ENCODE data around the gene HOMEZ.

DNA sequence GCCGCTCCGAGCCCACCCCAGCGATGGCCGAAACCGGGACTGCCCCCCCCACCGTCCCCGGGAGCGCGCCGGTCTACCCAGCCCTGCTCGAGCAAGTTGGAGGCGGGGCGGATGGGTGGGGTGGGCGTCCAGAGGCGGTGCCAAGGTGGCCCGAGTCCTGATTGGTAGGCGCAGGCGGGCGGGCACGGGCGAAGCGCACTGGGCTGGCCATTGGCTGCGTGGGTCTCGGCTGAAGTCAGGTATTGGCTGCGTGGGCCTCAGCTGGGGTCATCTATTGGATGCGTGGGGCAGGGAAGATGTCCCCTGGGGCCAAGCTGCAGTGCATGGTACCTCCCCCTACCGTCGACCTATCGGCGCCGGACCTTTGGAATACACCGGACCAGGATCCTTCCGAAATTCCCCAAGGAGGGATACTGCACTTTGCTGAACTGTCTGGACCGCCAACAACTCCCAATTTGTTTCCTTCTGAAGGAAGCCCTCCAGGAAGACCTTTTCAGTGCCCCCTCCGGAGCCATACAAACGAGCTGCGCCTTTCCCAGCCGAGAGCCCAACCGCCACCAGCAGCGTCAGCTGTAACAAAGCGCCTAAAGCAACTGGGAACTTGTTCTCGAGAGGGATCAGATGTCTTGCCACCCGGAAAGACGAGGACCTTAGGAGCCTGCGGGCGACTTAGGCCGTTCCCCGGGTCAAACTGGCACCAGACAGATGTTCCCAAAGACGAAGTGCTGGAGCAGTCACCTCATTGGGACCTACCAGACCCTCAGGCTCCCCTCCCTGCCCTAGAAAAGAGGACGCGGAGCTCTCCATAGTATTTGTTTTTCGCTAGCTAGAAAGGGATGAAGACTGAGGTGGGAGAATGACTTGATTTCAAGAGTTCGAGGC, at the start of gene HOMEZ:
- TF ChIP-seq, protein P1, sequence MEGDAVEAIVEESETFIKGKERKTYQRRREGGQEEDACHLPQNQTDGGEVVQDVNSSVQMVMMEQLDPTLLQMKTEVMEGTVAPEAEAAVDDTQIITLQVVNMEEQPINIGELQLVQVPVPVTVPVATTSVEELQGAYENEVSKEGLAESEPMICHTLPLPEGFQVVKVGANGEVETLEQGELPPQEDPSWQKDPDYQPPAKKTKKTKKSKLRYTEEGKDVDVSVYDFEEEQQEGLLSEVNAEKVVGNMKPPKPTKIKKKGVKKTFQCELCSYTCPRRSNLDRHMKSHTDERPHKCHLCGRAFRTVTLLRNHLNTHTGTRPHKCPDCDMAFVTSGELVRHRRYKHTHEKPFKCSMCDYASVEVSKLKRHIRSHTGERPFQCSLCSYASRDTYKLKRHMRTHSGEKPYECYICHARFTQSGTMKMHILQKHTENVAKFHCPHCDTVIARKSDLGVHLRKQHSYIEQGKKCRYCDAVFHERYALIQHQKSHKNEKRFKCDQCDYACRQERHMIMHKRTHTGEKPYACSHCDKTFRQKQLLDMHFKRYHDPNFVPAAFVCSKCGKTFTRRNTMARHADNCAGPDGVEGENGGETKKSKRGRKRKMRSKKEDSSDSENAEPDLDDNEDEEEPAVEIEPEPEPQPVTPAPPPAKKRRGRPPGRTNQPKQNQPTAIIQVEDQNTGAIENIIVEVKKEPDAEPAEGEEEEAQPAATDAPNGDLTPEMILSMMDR (IDR thresholded peaks at IDR 0.05 in 2 of 3, conservative IDR thresholded peaks at IDR 0.05 in 1 of 3; ENCODE audit: borderline replicate concordance in 1 of 3, insufficient read depth in 1 of 3, low read depth in 2 of 3, low read length in 2 of 3): no peak
- peak; percentile 61 for TF ChIP-seq POLR2A (IDR thresholded peaks at IDR 0.05; ENCODE audit: borderline replicate concordance, extremely low read depth, insufficient read depth, insufficient read length)
- TF ChIP-seq, protein P2, sequence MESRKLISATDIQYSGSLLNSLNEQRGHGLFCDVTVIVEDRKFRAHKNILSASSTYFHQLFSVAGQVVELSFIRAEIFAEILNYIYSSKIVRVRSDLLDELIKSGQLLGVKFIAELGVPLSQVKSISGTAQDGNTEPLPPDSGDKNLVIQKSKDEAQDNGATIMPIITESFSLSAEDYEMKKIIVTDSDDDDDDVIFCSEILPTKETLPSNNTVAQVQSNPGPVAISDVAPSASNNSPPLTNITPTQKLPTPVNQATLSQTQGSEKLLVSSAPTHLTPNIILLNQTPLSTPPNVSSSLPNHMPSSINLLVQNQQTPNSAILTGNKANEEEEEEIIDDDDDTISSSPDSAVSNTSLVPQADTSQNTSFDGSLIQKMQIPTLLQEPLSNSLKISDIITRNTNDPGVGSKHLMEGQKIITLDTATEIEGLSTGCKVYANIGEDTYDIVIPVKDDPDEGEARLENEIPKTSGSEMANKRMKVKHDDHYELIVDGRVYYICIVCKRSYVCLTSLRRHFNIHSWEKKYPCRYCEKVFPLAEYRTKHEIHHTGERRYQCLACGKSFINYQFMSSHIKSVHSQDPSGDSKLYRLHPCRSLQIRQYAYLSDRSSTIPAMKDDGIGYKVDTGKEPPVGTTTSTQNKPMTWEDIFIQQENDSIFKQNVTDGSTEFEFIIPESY (IDR thresholded peaks at IDR 0.05; ENCODE audit: extremely low read depth, insufficient replicate concordance, low read length): no peak
- TF ChIP-seq, protein P3, sequence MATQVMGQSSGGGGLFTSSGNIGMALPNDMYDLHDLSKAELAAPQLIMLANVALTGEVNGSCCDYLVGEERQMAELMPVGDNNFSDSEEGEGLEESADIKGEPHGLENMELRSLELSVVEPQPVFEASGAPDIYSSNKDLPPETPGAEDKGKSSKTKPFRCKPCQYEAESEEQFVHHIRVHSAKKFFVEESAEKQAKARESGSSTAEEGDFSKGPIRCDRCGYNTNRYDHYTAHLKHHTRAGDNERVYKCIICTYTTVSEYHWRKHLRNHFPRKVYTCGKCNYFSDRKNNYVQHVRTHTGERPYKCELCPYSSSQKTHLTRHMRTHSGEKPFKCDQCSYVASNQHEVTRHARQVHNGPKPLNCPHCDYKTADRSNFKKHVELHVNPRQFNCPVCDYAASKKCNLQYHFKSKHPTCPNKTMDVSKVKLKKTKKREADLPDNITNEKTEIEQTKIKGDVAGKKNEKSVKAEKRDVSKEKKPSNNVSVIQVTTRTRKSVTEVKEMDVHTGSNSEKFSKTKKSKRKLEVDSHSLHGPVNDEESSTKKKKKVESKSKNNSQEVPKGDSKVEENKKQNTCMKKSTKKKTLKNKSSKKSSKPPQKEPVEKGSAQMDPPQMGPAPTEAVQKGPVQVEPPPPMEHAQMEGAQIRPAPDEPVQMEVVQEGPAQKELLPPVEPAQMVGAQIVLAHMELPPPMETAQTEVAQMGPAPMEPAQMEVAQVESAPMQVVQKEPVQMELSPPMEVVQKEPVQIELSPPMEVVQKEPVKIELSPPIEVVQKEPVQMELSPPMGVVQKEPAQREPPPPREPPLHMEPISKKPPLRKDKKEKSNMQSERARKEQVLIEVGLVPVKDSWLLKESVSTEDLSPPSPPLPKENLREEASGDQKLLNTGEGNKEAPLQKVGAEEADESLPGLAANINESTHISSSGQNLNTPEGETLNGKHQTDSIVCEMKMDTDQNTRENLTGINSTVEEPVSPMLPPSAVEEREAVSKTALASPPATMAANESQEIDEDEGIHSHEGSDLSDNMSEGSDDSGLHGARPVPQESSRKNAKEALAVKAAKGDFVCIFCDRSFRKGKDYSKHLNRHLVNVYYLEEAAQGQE (IDR thresholded peaks at IDR 0.05; ENCODE audit: low read depth): no peak
- TF ChIP-seq SRF (IDR thresholded peaks at IDR 0.05; ENCODE audit: low read depth): no peak
- no peak for TF ChIP-seq YY1 (IDR thresholded peaks at IDR 0.05; ENCODE audit: extremely low read depth, insufficient replicate concordance, low read depth, low read length)
- TF ChIP-seq SP1 (IDR thresholded peaks at IDR 0.05; ENCODE audit: low read depth): peak; percentile 97
- TF ChIP-seq EZH2phosphoT487 (IDR thresholded peaks at IDR 0.05; ENCODE audit: borderline replicate concordance): no peak

Measured in HCT116 (cell line).